Keratinocyte (primary cell): ENCODE data around the gene ATP10D. TPM values are rescaled to one million over a fixed set of nuclear protein-coding genes. Genes with fewer than 3 reads are reported as not detected.
A peak's percentile ranks its signal among the peaks of the same experiment; 100 is the strongest.

ENCODE experiments used
- DNase-seq: peaks from one replicate; pipeline ENCODE4 v3.0.0-alpha.2; 2011; ENCODE audit warnings: low read depth, missing footprints, low spot score
- FAIRE-seq: peaks from 2 replicates; lab custom pipeline; 2011; peaks lifted over from hg19 to GRCh38; lab: Jason Lieb, UNC
- H2AFZ ChIP-seq: 2 replicates; pipeline ENCODE4 v1.6.0; 2012; ENCODE audit warnings: low read length, control low read depth, inconsistent platforms; ENCODE audit not compliant: control insufficient read depth
- H3K27ac ChIP-seq: 2 replicates; pipeline ENCODE4 v1.5.1; 2011; ENCODE audit warnings: low read length; ENCODE audit not compliant: control insufficient read depth, insufficient read depth
- H3K27me3 ChIP-seq: 3 replicates; pipeline ENCODE4 v1.6.0; 2011; ENCODE audit warnings: low read length; ENCODE audit not compliant: control insufficient read depth, insufficient read depth; ENCODE audit errors: extremely low read depth
- H3K36me3 ChIP-seq, 2 experiments: 2 replicates in 1 of 2; 3 replicates in 1 of 2; pipeline ENCODE4 v1.5.1; 2011; ENCODE audit warnings: low read length in 2 of 2, mild to moderate bottlenecking in 1 of 2; ENCODE audit not compliant: control insufficient read depth in 2 of 2, insufficient read depth in 2 of 2; ENCODE audit errors: extremely low read depth in 1 of 2
- H3K4me1 ChIP-seq: 3 replicates; pipeline ENCODE4 v1.5.1; 2011; ENCODE audit warnings: low read length; ENCODE audit not compliant: control insufficient read depth, insufficient read depth; ENCODE audit errors: extremely low read depth
- H3K4me2 ChIP-seq: 3 replicates; pipeline ENCODE4 v1.6.0; 2011; ENCODE audit warnings: low read depth, low read length; ENCODE audit not compliant: control insufficient read depth, insufficient read depth; ENCODE audit errors: extremely low read depth
- H3K4me3 ChIP-seq, 3 experiments: fragments of 200-600 bp in 1 of 3; sonication (generic) in 1 of 3; 2 replicates in 2 of 3; 3 replicates in 1 of 3; pipeline ENCODE4 v1.5.1; 2011 to 2016; ENCODE audit warnings: low read length in 3 of 3, mild to moderate bottlenecking in 3 of 3, control low read depth in 2 of 3, inconsistent platforms in 1 of 3, low read depth in 1 of 3, mixed read lengths in 1 of 3, mixed run types in 1 of 3, moderate library complexity in 1 of 3; ENCODE audit not compliant: control insufficient read depth in 2 of 3, insufficient read depth in 2 of 3; ENCODE audit errors: extremely low read depth in 1 of 3
- H3K79me2 ChIP-seq: 2 replicates; pipeline ENCODE4 v1.6.0; 2012; ENCODE audit warnings: low read length; ENCODE audit not compliant: control insufficient read depth, insufficient read depth
- H3K9ac ChIP-seq: 3 replicates; pipeline ENCODE4 v1.6.0; 2011; ENCODE audit warnings: low read length; ENCODE audit not compliant: control insufficient read depth, insufficient read depth; ENCODE audit errors: extremely low read depth
- H3K9me1 ChIP-seq: 3 replicates; pipeline ENCODE4 v1.6.0; 2011; ENCODE audit warnings: low read length; ENCODE audit not compliant: control insufficient read depth, insufficient read depth; ENCODE audit errors: extremely low read depth
- H3K9me3 ChIP-seq: 2 replicates; pipeline ENCODE4 v1.5.1; 2012; ENCODE audit warnings: low read depth, low read length; ENCODE audit not compliant: control insufficient read depth
- H4K20me1 ChIP-seq: 3 replicates; pipeline ENCODE4 v1.6.0; 2011; ENCODE audit warnings: low read length; ENCODE audit not compliant: control insufficient read depth, insufficient read depth; ENCODE audit errors: extremely low read depth
- CTCF ChIP-seq, 3 experiments: IDR thresholded peaks in 1 of 3; conservative IDR thresholded peaks in 1 of 3; optimal IDR thresholded peaks in 1 of 3; 2 replicates in 2 of 3; 3 replicates in 1 of 3; pipeline versions ENCODE3 to v1.5.1; 2011; ENCODE audit warnings: low read length in 3 of 3, mild to moderate bottlenecking in 3 of 3, moderate library complexity in 2 of 3, control low read depth in 1 of 3, inconsistent platforms in 1 of 3; ENCODE audit not compliant: insufficient read depth in 2 of 3; ENCODE audit errors: extremely low read depth in 1 of 3
- EZH2 ChIP-seq: IDR thresholded peaks from one replicate; pipeline ENCODE4 v1.6.1; 2012; ENCODE audit warnings: inconsistent platforms, mild to moderate bottlenecking, low read length, moderate library complexity
- dilution Hi-C: fragments of 300-500 bp; cut with MboI; formaldehyde crosslinking; loops from one replicate; pipeline ENCODE4 v1.7.0; 2020; ENCODE audit warnings: low sequenced_read_pairs; ENCODE audit not compliant: extremely low pct_ligation_motif_present
- polyA plus RNA-seq, 5 experiments: library from polyadenylated mRNA; depleted of rRNA in 3 of 5; stranded (reverse) in 3 of 5; stranded (forward) in 1 of 5; unstranded in 1 of 5; fragments of >200 nt; gene quantifications; 1 replicate in 1 of 5; 2 replicates in 3 of 5; 3 replicates in 1 of 5; pipeline versions ENCODE4 v1.2.1 to v1.2.3, GENCODE V29; 2011 to 2012; ENCODE audit warnings: missing spikeins in 2 of 5, low read depth in 1 of 5, low replicate concordance in 1 of 5

ATP10D gene
- polyA plus RNA-seq, 1 donor (not counting 4 experiments of a cell fraction or from before 2014, with no cell fraction given) = 97.3 TPM

- DNase-seq (peak; percentile 4), FAIRE-seq (peak; percentile 76)
- H3K4me1 ChIP-seq = peaks cover 9% of the 10 kb centered on the region
- dilution Hi-C loops = no loop called here
- no peak overlapping the region for H3K9ac ChIP-seq
- peak overlapping the region; percentile 50 for H2AFZ ChIP-seq
- H3K79me2 ChIP-seq = no peaks in the 10 kb centered on the region
- H3K27me3 ChIP-seq = no peaks in the 10 kb centered on the region
- H3K9me3 ChIP-seq = no peaks in the 10 kb centered on the region
- no peak overlapping the region for H3K27ac ChIP-seq
- H3K4me3 ChIP-seq = no peak overlapping the region
- H3K4me2 ChIP-seq = no peak overlapping the region
- no peaks in the 10 kb centered on the region for H3K9me1 ChIP-seq
- TF ChIP-seq CTCF (optimal IDR thresholded peaks at IDR 0.05 in 1 of 3, IDR thresholded peaks at IDR 0.05 in 1 of 3, conservative IDR thresholded peaks at IDR 0.05 in 1 of 3; ENCODE audit: extremely low read depth in 1 of 3, insufficient read depth in 2 of 3, low read length in 3 of 3) (no peak), EZH2 (no peak)
- no peaks in the 10 kb centered on the region for H4K20me1 ChIP-seq
- no peaks in the 10 kb centered on the region for H3K36me3 ChIP-seq
Measured at GRCh38 chr4:47615385-47615784, 130.3 kb downstream of the ATP10D start.

GRCh38 chr4:47617607-47618006 lies 132.5 kb downstream of the ATP10D start:
- Histone ChIP-seq H3K9ac (no peak overlapping the region), H4K20me1 (no peaks in the 10 kb centered on the region), H3K9me1 (no peaks in the 10 kb centered on the region), H3K27ac (no peak overlapping the region), H3K4me2 (no peak overlapping the region), H3K4me3 (no peak overlapping the region), H3K9me3 (no peaks in the 10 kb centered on the region), H3K27me3 (no peaks in the 10 kb centered on the region), H3K79me2 (no peaks in the 10 kb centered on the region), H2AFZ (no peak overlapping the region), H3K4me1 (peaks cover 9% of the 10 kb centered on the region), H3K36me3 (no peaks in the 10 kb centered on the region)
- TF ChIP-seq EZH2 (no peak), CTCF (optimal IDR thresholded peaks at IDR 0.05 in 1 of 3, IDR thresholded peaks at IDR 0.05 in 1 of 3, conservative IDR thresholded peaks at IDR 0.05 in 1 of 3; ENCODE audit: extremely low read depth in 1 of 3, insufficient read depth in 2 of 3, low read length in 3 of 3) (no peak)
- FAIRE-seq = no peak
- DNase-seq = no peak
- dilution Hi-C loops = no loop called here
